Gastroesophageal sphincter (tissue), 4 donors: ENCODE results near the gene CRISP3. TPM values are rescaled to one million over a fixed set of nuclear protein-coding genes. Genes with fewer than 3 reads are reported as not detected.
"Not testable (repeated sequence)": the region's sequence is repeated elsewhere in the genome, so short reads cannot be mapped to it uniquely, and the experiment has no call there.

ENCODE experiments used
- ATAC-seq: fragments of 150-250 bp; one replicate; pipeline ENCODE4 v1.9.1; 2016; ENCODE audit warnings: mild to moderate bottlenecking, moderate library complexity
- H3K27ac ChIP-seq, 4 donors: fragments of 200-600 bp; sonication (generic) in 3 of 4; 1 replicate in 3 of 4; 2 replicates in 1 of 4; pipeline ENCODE4 v1.5.1; 2016 to 2019
- H3K27me3 ChIP-seq: fragments of 200-600 bp; sonication (generic); one replicate; pipeline ENCODE4 v1.5.1; 2019
- H3K36me3 ChIP-seq, 2 donors: fragments of 200-600 bp; sonication (generic); one replicate each; pipeline ENCODE4 v1.5.1; 2019; ENCODE audit warnings: control low read depth in 1 of 2
- H3K4me1 ChIP-seq, 3 donors: fragments of 200-600 bp; sonication (generic); 1 replicate in 2 of 3; 2 replicates in 1 of 3; pipeline ENCODE4 v1.5.1; 2016 to 2019; ENCODE audit warnings: control low read depth in 2 of 3
- H3K4me3 ChIP-seq, 2 donors: fragments of 200-600 bp; sonication (generic); one replicate each; pipeline ENCODE4 v1.5.1; 2019; ENCODE audit warnings: mild to moderate bottlenecking in 1 of 2, moderate library complexity in 1 of 2
- H3K9me3 ChIP-seq, 3 donors: fragments of 200-600 bp; sonication (generic); one replicate each; pipeline ENCODE4 v1.5.1; 2017 to 2019; ENCODE audit warnings: control low read depth in 2 of 3
- EP300 ChIP-seq: sonication (generic); formaldehyde crosslinking; IDR thresholded peaks from one replicate; pipeline ENCODE4 v1.6.1; 2017; ENCODE audit warnings: antibody characterized with exemption, mild to moderate bottlenecking
- POLR2A ChIP-seq, 2 donors: fragments of 450-650 bp; IDR thresholded peaks; one replicate each; pipeline ENCODE4 v1.6.1; 2017; ENCODE audit warnings: antibody characterized with exemption in 2 of 2, mild to moderate bottlenecking in 2 of 2, moderate library complexity in 1 of 2
- POLR2AphosphoS5 ChIP-seq: sonication (generic); formaldehyde crosslinking; IDR thresholded peaks from one replicate; pipeline ENCODE4 v1.6.1; 2017; ENCODE audit warnings: antibody characterized with exemption
- WGBS, 2 donors: methylation state at CpG; one replicate each; pipeline ENCODE4 v1.1.5; 2018; ENCODE audit warnings: low coverage in 1 of 2; 5-methylcytosine and 5-hydroxymethylcytosine counted together
- total RNA-seq, 4 donors: library from RNA; depleted of rRNA; stranded (reverse); fragments of >200 nt; gene quantifications; one replicate each; pipeline ENCODE4 v1.1.0, GENCODE V29; 2016
- TF ChIP-seq, protein P1 (sequence below), 4 experiments: fragments of 200-600 bp in 2 of 4; fragments of 450-650 bp in 2 of 4; sonication (generic) in 1 of 4; IDR thresholded peaks; one replicate each; pipeline ENCODE4 v1.5.1; 2017 to 2019; ENCODE audit warnings: antibody characterized with exemption in 4 of 4, mild to moderate bottlenecking in 2 of 4, moderate library complexity in 2 of 4

Gene CRISP3
- total RNA-seq, 4 donors from 2014 or later, result 0.12 to 35.3 TPM; not detected in 2

DNA sequence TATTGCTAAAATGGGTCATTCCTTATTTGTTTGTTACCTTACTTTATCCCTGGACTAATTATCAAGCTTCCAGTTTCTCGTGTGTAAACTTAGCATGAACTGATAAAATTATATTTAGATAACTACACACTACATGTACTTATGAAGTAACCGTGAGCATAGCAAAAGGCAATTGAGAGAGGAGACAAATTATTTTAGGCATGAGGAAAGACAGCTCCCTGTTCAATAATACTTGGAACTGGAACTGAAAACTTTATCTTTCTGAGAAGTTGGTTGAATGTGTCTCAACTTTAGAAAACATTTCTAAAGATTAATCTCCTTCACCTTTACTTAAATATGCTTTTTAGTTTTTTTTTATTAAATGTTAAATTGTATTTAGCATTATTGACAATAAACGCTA lies 11.4 kb downstream of the CRISP3 start:
- Histone ChIP-seq H3K4me1 (no peaks in the 10 kb centered on the region), H3K27ac (no peak overlapping the region), H3K9me3 (no peaks in the 10 kb centered on the region), H3K36me3 (no peaks in the 10 kb centered on the region), H3K4me3 (no peak overlapping the region), H3K27me3 (no peaks in the 10 kb centered on the region)
- ATAC-seq, result no peak
- 67 to 71% methylated on average over 3 of the region's 3 CpGs for WGBS, 2 donors
- TF ChIP-seq POLR2AphosphoS5 (no peak), POLR2A (IDR thresholded peaks at IDR 0.05) (no peak), EP300 (no peak)
- TF ChIP-seq, protein P1, sequence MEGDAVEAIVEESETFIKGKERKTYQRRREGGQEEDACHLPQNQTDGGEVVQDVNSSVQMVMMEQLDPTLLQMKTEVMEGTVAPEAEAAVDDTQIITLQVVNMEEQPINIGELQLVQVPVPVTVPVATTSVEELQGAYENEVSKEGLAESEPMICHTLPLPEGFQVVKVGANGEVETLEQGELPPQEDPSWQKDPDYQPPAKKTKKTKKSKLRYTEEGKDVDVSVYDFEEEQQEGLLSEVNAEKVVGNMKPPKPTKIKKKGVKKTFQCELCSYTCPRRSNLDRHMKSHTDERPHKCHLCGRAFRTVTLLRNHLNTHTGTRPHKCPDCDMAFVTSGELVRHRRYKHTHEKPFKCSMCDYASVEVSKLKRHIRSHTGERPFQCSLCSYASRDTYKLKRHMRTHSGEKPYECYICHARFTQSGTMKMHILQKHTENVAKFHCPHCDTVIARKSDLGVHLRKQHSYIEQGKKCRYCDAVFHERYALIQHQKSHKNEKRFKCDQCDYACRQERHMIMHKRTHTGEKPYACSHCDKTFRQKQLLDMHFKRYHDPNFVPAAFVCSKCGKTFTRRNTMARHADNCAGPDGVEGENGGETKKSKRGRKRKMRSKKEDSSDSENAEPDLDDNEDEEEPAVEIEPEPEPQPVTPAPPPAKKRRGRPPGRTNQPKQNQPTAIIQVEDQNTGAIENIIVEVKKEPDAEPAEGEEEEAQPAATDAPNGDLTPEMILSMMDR (IDR thresholded peaks at IDR 0.05), result no peak

DNA sequence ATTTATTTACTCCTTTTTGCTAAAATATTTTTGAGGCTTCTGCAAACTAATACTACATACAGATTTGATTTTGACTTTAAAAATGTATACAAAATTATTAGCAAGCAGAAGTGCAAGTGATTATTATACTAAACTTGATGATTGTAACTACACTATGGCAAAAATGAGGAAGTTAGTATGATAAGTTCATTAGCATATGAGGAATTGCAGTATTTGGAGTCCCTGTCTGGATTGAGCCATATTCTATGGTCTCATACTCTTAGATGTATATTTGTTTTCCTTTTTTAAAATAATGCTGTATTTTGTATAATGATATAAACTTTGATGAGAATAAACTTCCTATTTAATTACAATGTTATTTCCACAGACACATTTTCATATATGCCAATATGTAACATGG lies 13.9 kb downstream of the CRISP3 start:
- no peaks in the 10 kb centered on the region for H3K36me3 ChIP-seq
- no peaks in the 10 kb centered on the region for H3K27me3 ChIP-seq
- no peaks in the 10 kb centered on the region for H3K4me1 ChIP-seq
- H3K9me3 ChIP-seq, result no peaks in the 10 kb centered on the region
- TF ChIP-seq, protein P1 (IDR thresholded peaks at IDR 0.05), result no peak
- no peak for TF ChIP-seq EP300
- no peak for TF ChIP-seq POLR2AphosphoS5
- no peak for TF ChIP-seq POLR2A (IDR thresholded peaks at IDR 0.05)
- H3K27ac ChIP-seq, result no peak overlapping the region
- no peak overlapping the region for H3K4me3 ChIP-seq
- ATAC-seq, result no peak

DNA sequence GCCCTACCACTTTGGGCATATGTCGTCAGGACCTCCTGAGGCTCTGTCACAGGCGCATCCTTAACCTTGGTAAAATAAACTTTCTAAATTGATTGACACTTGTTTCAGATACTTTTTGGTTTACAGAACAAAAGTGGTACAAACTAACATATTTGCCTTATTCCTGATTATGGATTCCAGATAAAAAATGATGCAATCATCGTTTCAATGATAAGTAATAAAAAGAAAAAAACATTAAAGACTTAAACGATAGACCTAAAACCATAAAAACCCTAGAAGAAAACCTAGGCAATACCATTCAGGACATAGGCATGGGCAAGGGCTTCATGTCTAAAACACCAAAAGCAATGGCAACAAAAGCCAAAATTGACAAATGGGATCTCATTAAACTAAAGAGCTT lies 20.3 kb downstream of the CRISP3 start:
- H3K4me1 ChIP-seq, H3K4me3 ChIP-seq, H3K36me3 ChIP-seq, H3K27me3 ChIP-seq, ATAC-seq, H3K27ac ChIP-seq: not testable (repeated sequence)
- peaks cover 0 to 14% (median 0%) of the 10 kb centered on the region in 3 donors for H3K9me3 ChIP-seq
- 68 to 91% methylated on average over 4 of the region's 4 CpGs for WGBS, 2 donors

DNA sequence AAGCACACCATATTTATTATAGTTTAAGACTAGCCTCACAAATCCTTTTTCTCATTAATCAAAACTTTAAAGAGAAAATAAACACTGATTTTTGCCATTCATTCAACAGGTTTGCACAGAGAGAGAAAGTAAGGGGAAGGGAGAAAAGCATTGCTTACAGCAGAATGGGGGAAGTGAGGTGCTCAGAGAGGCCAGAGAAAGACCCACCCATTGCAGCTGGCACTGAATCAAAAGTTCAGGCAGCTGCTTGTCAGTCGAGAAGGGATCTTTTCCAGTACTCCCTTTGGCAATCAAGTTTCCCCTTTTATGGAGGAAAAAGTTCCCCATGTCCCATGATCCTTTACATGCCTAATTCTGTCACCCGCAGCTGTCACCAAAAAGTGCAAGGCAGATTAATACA lies 22.9 kb downstream of the CRISP3 start:
- TF ChIP-seq POLR2A (IDR thresholded peaks at IDR 0.05) (no peak), EP300 (no peak), POLR2AphosphoS5 (no peak)
- TF ChIP-seq, protein P1 (IDR thresholded peaks at IDR 0.05), result no peak
- ATAC-seq, result no peak
- 56 to 60% methylated on average over 2 of the region's 2 CpGs for WGBS, 2 donors

DNA sequence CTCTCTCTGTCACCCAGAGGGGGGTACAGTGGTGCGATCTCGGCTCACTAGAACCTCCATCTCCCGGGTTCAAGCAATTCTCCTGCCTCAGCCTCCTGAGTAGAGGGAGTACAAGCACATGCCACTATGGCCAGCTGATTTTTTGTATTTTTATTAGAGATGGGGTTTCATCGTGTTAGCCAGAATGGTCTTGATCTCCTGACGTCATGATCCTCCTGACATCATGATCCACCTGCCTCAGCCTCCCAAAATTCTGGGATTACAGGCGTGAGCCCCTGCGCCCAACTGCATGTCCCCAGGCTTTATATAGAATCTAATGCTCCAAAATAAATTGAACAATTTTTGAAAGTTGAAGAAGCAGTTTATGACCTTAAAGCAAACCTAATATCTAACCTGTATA lies 23.8 kb downstream of the CRISP3 start:
- peaks cover 0 to 14% (median 0%) of the 10 kb centered on the region in 3 donors for H3K9me3 ChIP-seq
- TF ChIP-seq POLR2A (IDR thresholded peaks at IDR 0.05), result no peak
- TF ChIP-seq EP300, result no peak
- TF ChIP-seq, protein P1 (IDR thresholded peaks at IDR 0.05), result no peak
- TF ChIP-seq POLR2AphosphoS5, result no peak
- H3K4me3 ChIP-seq, result no peak overlapping the region
- ATAC-seq, result no peak
- no peak overlapping the region for H3K27ac ChIP-seq
- no peaks in the 10 kb centered on the region for H3K4me1 ChIP-seq
- H3K27me3 ChIP-seq, result no peaks in the 10 kb centered on the region
- 82 to 88% methylated on average over 2 to 7 of the region's 7 CpGs for WGBS, 2 donors
- no peaks in the 10 kb centered on the region for H3K36me3 ChIP-seq

More for the DNA sequence above, 22.9 kb downstream of the CRISP3 start:
- no peaks in the 10 kb centered on the region for H3K36me3 ChIP-seq
- H3K9me3 ChIP-seq, result peaks cover 0 to 14% (median 0%) of the 10 kb centered on the region in 3 donors
- H3K27ac ChIP-seq, result no peak overlapping the region
- no peaks in the 10 kb centered on the region for H3K27me3 ChIP-seq
- no peaks in the 10 kb centered on the region for H3K4me1 ChIP-seq
- H3K4me3 ChIP-seq, result no peak overlapping the region

DNA sequence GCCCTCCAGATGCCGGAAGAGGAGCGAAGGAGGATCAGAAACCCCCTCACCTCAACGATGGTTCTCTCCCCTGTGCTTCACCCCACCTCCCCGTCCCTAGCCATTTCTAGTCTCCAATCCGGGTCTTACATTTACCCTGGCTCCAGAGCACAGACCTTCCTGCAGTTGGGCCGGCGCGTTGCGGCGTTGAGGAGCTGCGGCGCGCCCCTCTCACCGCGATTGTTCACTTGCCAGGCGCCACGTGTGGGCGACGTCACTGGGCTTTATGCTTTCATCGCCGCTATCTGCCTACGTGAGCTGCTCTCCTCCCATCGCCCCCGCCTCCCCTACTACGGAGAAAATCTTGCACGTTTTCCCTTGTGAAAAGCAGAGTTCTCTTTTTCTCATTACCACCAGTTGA lies 30.8 kb downstream of the CRISP3 start, which contains the start of gene CRISP2:
TSS of gene CRISP2 (minus strand) at position 198 of the 400 bp plus-strand sequence. CDS start 4,347 bp downstream, outside the sequence.
- WGBS, 2 donors, result 20 to 25% methylated on average over 1 to 21 of the region's 26 CpGs
- H3K9me3 ChIP-seq, result no peaks in the 10 kb centered on the region
- H3K36me3 ChIP-seq, result no peaks in the 10 kb centered on the region
- H3K27me3 ChIP-seq, result no peaks in the 10 kb centered on the region
- H3K4me3 ChIP-seq, result no peak within 1 kb of the TSS
- ATAC-seq, result no peak
- no peaks in the 10 kb centered on the region for H3K4me1 ChIP-seq
- no peak within 1 kb of the TSS for H3K27ac ChIP-seq
- TF ChIP-seq, protein P1 (IDR thresholded peaks at IDR 0.05), result no peak
- no peak for TF ChIP-seq POLR2AphosphoS5
